IMR-90 (cell line): ENCODE results near the gene ARPP21. TPM values are rescaled to one million over a fixed set of nuclear protein-coding genes. Genes with fewer than 3 reads are reported as not detected.

Experiments used
- ATAC-seq: fragments of 200-7000 bp; cut with Tn5 transposase; 2 replicates; pipeline ENCODE4 v1.9.1; 2020; ENCODE audit warnings: low read depth, mild to moderate bottlenecking, moderate library complexity
- BruUV-seq: library from RNA; stranded (reverse); fragments of 400-500 nt; replicated peaks from 2 replicates; lab custom pipeline; 2021; lab: Mats Ljungman, UMichigan
- CTCF ChIA-PET: fragments of 300-600 bp; formaldehyde crosslinking; extraction: SDS; loops from one replicate; lab custom pipeline; 2021; ENCODE audit warnings: antibody characterized with exemption; lab: Yijun Ruan, JAX
- POLR2A ChIA-PET: fragments of 300-600 bp; sonication (Branson Sonifier 250); formaldehyde crosslinking; loops from one replicate; lab custom pipeline; 2022; ENCODE audit warnings: antibody characterized with exemption; ENCODE audit not compliant: unreplicated experiment; lab: Charles Lee
- DNase-seq: peaks from one replicate; pipeline ENCODE4 v3.0.0; 2013
- H2AFZ ChIP-seq: replicated peaks from 2 replicates; pipeline ENCODE3; 2013; ENCODE audit warnings: low read length, mild to moderate bottlenecking; ENCODE audit not compliant: poor library complexity
- H2AK5ac ChIP-seq: 2 replicates; pipeline ENCODE4 v1.6.1; 2013; ENCODE audit warnings: low read depth, low read length, inconsistent platforms
- H2AK9ac ChIP-seq: replicated peaks from 2 replicates; pipeline ENCODE3; 2013; ENCODE audit warnings: mild to moderate bottlenecking, low read depth, low read length, moderate library complexity; ENCODE audit not compliant: poor library complexity
- H2BK120ac ChIP-seq: 2 replicates; pipeline ENCODE4 v1.6.1; 2013; ENCODE audit warnings: low read depth, low read length, inconsistent platforms
- H2BK15ac ChIP-seq: 3 replicates; pipeline ENCODE4 v1.6.1; 2013; ENCODE audit warnings: low read depth, low read length, inconsistent platforms
- H2BK20ac ChIP-seq: 2 replicates; pipeline ENCODE4 v1.6.1; 2013; ENCODE audit warnings: low read depth, mild to moderate bottlenecking, inconsistent platforms, low read length, moderate library complexity
- H2BK5ac ChIP-seq: 2 replicates; pipeline ENCODE4 v1.6.1; 2013; ENCODE audit warnings: mild to moderate bottlenecking, low read depth, low read length, inconsistent platforms; ENCODE audit not compliant: poor library complexity, severe bottlenecking
- H3K14ac ChIP-seq: replicated peaks from 2 replicates; pipeline ENCODE4 v1.6.1; 2013; ENCODE audit warnings: low read depth, low read length, inconsistent platforms
- H3K18ac ChIP-seq: 2 replicates; pipeline ENCODE4 v1.6.1; 2013; ENCODE audit warnings: low read depth, low read length, control low read depth
- H3K23ac ChIP-seq: 2 replicates; pipeline ENCODE4 v1.6.1; 2013; ENCODE audit warnings: low read depth, low read length, inconsistent platforms
- H3K27ac ChIP-seq: 2 replicates; pipeline ENCODE4 v1.5.1; 2013; ENCODE audit warnings: mild to moderate bottlenecking, control low read depth, low read length; ENCODE audit not compliant: insufficient read depth
- H3K27me3 ChIP-seq: 2 replicates; pipeline ENCODE4 v1.6.1; 2013; ENCODE audit warnings: low read length; ENCODE audit not compliant: control insufficient read depth, insufficient read depth
- H3K36me3 ChIP-seq: 2 replicates; pipeline ENCODE4 v1.6.1; 2013; ENCODE audit warnings: low read length, mixed read lengths; ENCODE audit not compliant: control insufficient read depth, insufficient read depth
- H3K4ac ChIP-seq: 2 replicates; pipeline ENCODE4 v1.6.1; 2013; ENCODE audit warnings: low read depth, low read length, inconsistent platforms
- H3K4me1 ChIP-seq: 2 replicates; pipeline ENCODE4 v1.6.1; 2013; ENCODE audit warnings: low read length, mixed read lengths; ENCODE audit not compliant: control insufficient read depth, insufficient read depth
- H3K4me2 ChIP-seq: 2 replicates; pipeline ENCODE4 v1.6.1; 2013; ENCODE audit warnings: low read depth, mild to moderate bottlenecking, control low read depth, low read length, moderate library complexity
- H3K4me3 ChIP-seq: 2 replicates; pipeline ENCODE4 v1.5.1; 2013; ENCODE audit warnings: low read depth, mild to moderate bottlenecking, control low read depth, low read length, moderate library complexity; ENCODE audit not compliant: insufficient read depth
- H3K56ac ChIP-seq: 2 replicates; pipeline ENCODE4 v1.6.1; 2013; ENCODE audit warnings: low read length, inconsistent platforms; ENCODE audit not compliant: insufficient read depth; ENCODE audit errors: extremely low read depth
- H3K79me1 ChIP-seq, 2 experiments: 2 replicates each; pipeline ENCODE4 v1.6.1; 2013; ENCODE audit warnings: low read length in 2 of 2, inconsistent platforms in 1 of 2, low read depth in 1 of 2
- H3K9ac ChIP-seq: 2 replicates; pipeline ENCODE4 v1.6.1; 2013; ENCODE audit warnings: low read depth, low read length, control low read depth
- H3K9me1 ChIP-seq: 2 replicates; pipeline ENCODE4 v1.6.1; 2013; ENCODE audit warnings: low read length, inconsistent platforms; ENCODE audit not compliant: insufficient read depth
- H3K9me3 ChIP-seq: 2 replicates; pipeline ENCODE4 v1.6.1; 2013; ENCODE audit warnings: low read length; ENCODE audit not compliant: control insufficient read depth, insufficient read depth
- H4K20me1 ChIP-seq: 2 replicates; pipeline ENCODE4 v1.6.1; 2013; ENCODE audit warnings: low read length, inconsistent platforms; ENCODE audit not compliant: insufficient read depth
- H4K5ac ChIP-seq: 2 replicates; pipeline ENCODE4 v1.6.1; 2013; ENCODE audit warnings: mild to moderate bottlenecking, low read depth, low read length, control low read depth
- H4K8ac ChIP-seq, 2 experiments: 2 replicates each; pipeline ENCODE4 v1.6.1; 2013; ENCODE audit warnings: low read depth in 2 of 2, low read length in 2 of 2, control low read depth in 1 of 2, inconsistent platforms in 1 of 2
- H4K91ac ChIP-seq: 2 replicates; pipeline ENCODE4 v1.6.1; 2013; ENCODE audit warnings: low read depth, low read length, inconsistent platforms; ENCODE audit not compliant: insufficient read depth
- BHLHE40 ChIP-seq: fragments of 150-350 bp; IDR thresholded peaks from 2 replicates; pipeline ENCODE4 v1.6.1; 2016; ENCODE audit warnings: mild to moderate bottlenecking, low read depth, low read length
- CHD1 ChIP-seq: IDR thresholded peaks from 2 replicates; pipeline ENCODE4 v1.6.1; 2012; ENCODE audit warnings: low read depth, low read length, improper control_type of control experiment
- ELK1 ChIP-seq: fragments of 150-350 bp; IDR thresholded peaks from 2 replicates; pipeline ENCODE4 v1.6.1; 2016; ENCODE audit warnings: low read depth, mild to moderate bottlenecking, low read length, moderate library complexity, borderline replicate concordance
- MXI1 ChIP-seq: IDR thresholded peaks from 2 replicates; pipeline ENCODE4 v1.6.1; 2012; ENCODE audit warnings: low read depth, mild to moderate bottlenecking, low read length, moderate library complexity, borderline replicate concordance
- RCOR1 ChIP-seq: IDR thresholded peaks from 2 replicates; pipeline ENCODE4 v1.6.1; 2012; ENCODE audit warnings: mild to moderate bottlenecking, low read length, improper control_type of control experiment; ENCODE audit not compliant: insufficient replicate concordance
- WGBS, 2 experiments: methylation state at CpG; one replicate each; pipeline versions ENCODE4 v1.1.5 to v1.1.7; 2013; ENCODE audit warnings: missing lambda C conversion rate in 2 of 2; ENCODE audit not compliant: insufficient read length in 1 of 2; ENCODE audit errors: extremely low coverage in 2 of 2; 5-methylcytosine and 5-hydroxymethylcytosine counted together
- dilution Hi-C: fragments of 300-500 bp; cut with HindIII; formaldehyde crosslinking; loops from one replicate; pipeline ENCODE4 v1.14.3; 2018; ENCODE audit warnings: low sequenced_read_pairs; ENCODE audit not compliant: unreplicated experiment
- in situ Hi-C: fragments of 300-500 bp; cut with MboI; formaldehyde crosslinking; loops from 3 replicates; pipeline ENCODE4 v1.14.3; 2019; ENCODE audit warnings: low sequenced_read_pairs, inconsistent platforms, mixed read lengths
- intact Hi-C: fragments of 100-400 bp; cut with micrococcal nuclease; formaldehyde crosslinking; loops from 2 replicates; pipeline ENCODE4 v1.10.0; 2022
- polyA plus RNA-seq, 3 experiments: library from polyadenylated mRNA; depleted of rRNA; stranded (reverse); fragments of >200 nt; gene quantifications; 2 replicates each; pipeline ENCODE4 v1.2.3, GENCODE V29; 2012; ENCODE audit warnings: low replicate concordance in 1 of 3
- total RNA-seq: library from RNA; depleted of rRNA; stranded (reverse); fragments of >200 nt; gene quantifications from 2 replicates; pipeline ENCODE4 v1.2.3, GENCODE V29; 2012

ARPP21 gene
- total and polyA plus RNA-seq, 2 of the 4 experiments (the other 2 are of a cell fraction): not detected

GRCh38 chr3:35644451-35644850, 5.1 kb downstream of the ARPP21 start:
- Histone ChIP-seq H2AK9ac (no peak overlapping the region), H4K8ac (no peak overlapping the region), H4K5ac (no peak overlapping the region), H3K4me2 (no peak overlapping the region), H3K4ac (no peak overlapping the region), H3K79me1 (no peaks in the 10 kb centered on the region), H2AK5ac (no peak overlapping the region), H3K18ac (no peak overlapping the region), H3K36me3 (no peaks in the 10 kb centered on the region), H3K27ac (no peak overlapping the region), H4K91ac (no peak overlapping the region), H3K9me1 (no peaks in the 10 kb centered on the region), H2BK5ac (no peak overlapping the region), H3K23ac (no peak overlapping the region), H2BK120ac (no peak overlapping the region), H3K9me3 (peaks cover 2% of the 10 kb centered on the region; the same call in 1 of the 2 replicates), H3K56ac (no peak overlapping the region), H3K9ac (no peak overlapping the region), H3K4me3 (no peak overlapping the region), H3K27me3 (no peaks in the 10 kb centered on the region; the same call in none of the 2 replicates), H4K20me1 (no peaks in the 10 kb centered on the region), H2AFZ (no peak overlapping the region), H2BK20ac (no peak overlapping the region), H2BK15ac (no peak overlapping the region), H3K14ac (no peak overlapping the region), H3K4me1 (no peaks in the 10 kb centered on the region)
- POLR2A ChIA-PET: no interaction called here
- in situ Hi-C loops: no loop called here
- CTCF ChIA-PET: no interaction called here
- no CpG with 5 or more reads among the region's 2 CpGs for whole genome bisulfite sequencing, 2 experiments
- dilution Hi-C loops: no loop called here
- ATAC-seq: no peak
- TF ChIP-seq RCOR1: no peak
- TF ChIP-seq ELK1: no peak
- TF ChIP-seq BHLHE40: no peak
- no peak for TF ChIP-seq CHD1
- TF ChIP-seq MXI1: no peak
- no TSS peak for BruUV-seq
- intact Hi-C loops: no loop called here
- no peak for DNase-seq
